Activated CD4-positive, alpha-beta T cell treated with anti-CD3 and anti-CD28 coated beads, Interleukin-2, amount 10 ng/mL, durations not matched to agents 7 days and 5 days (primary cell): Measurements from ENCODE around the gene FAM72C. TPM values are rescaled to one million over a fixed set of nuclear protein-coding genes. Genes with fewer than 3 reads are reported as not detected.
"Not testable (repeated sequence)": the region's sequence is repeated elsewhere in the genome, so short reads cannot be mapped to it uniquely, and the experiment has no call there.

Experiments used
- CTCF ChIA-PET: fragments of 350-600 bp; sonication (Branson Sonifier 250); formaldehyde crosslinking; loops from one replicate; lab custom pipeline; 2021; ENCODE audit warnings: antibody characterized with exemption; lab: Charles Lee
- POLR2A ChIA-PET: fragments of 350-600 bp; sonication (Branson Sonifier 250); formaldehyde crosslinking; loops from one replicate; lab custom pipeline; 2021; ENCODE audit warnings: antibody characterized with exemption; lab: Charles Lee
- DNase-seq: peaks from one replicate; pipeline ENCODE4 v3.0.0-alpha.2; 2020
- H3K27ac Mint-ChIP-seq: one replicate; pipeline ENCODE4 v1.8.0; 2021; ENCODE audit warnings: mild to moderate bottlenecking, moderate library complexity, mixed read lengths
- H3K27me3 Mint-ChIP-seq: one replicate; pipeline ENCODE4 v1.8.0; 2021; ENCODE audit warnings: mixed read lengths
- H3K36me3 Mint-ChIP-seq: one replicate; pipeline ENCODE4 v1.8.0; 2021; ENCODE audit warnings: low read depth, mixed read lengths
- H3K4me1 Mint-ChIP-seq: one replicate; pipeline ENCODE4 v1.8.0; 2021; ENCODE audit warnings: mixed read lengths
- H3K4me3 Mint-ChIP-seq: one replicate; pipeline ENCODE4 v1.8.0; 2021; ENCODE audit warnings: mild to moderate bottlenecking, moderate library complexity, mixed read lengths
- H3K9me3 Mint-ChIP-seq: one replicate; pipeline ENCODE4 v1.8.0; 2021; ENCODE audit warnings: mixed read lengths
- total RNA-seq, 2 experiments: library from RNA; stranded (reverse); gene quantifications; one replicate each; pipeline ENCODE4 v1.2.3, GENCODE V29; 2021

The FAM72C gene
- 10 to 100 TPM; 10.2 to 11.1 TPM for total RNA-seq

GRCh38 chr1:143971924-143972700 is at the start of gene FAM72C:
FAM72C (minus strand) TSS chr1:143971986; CDS start chr1:143971141, 845 bp downstream.
- POLR2A ChIA-PET, H3K4me1 Mint-ChIP-seq, H3K4me3 Mint-ChIP-seq, H3K36me3 Mint-ChIP-seq, H3K9me3 Mint-ChIP-seq, H3K27ac Mint-ChIP-seq, CTCF ChIA-PET, H3K27me3 Mint-ChIP-seq, DNase-seq: not testable (repeated sequence)

DNA sequence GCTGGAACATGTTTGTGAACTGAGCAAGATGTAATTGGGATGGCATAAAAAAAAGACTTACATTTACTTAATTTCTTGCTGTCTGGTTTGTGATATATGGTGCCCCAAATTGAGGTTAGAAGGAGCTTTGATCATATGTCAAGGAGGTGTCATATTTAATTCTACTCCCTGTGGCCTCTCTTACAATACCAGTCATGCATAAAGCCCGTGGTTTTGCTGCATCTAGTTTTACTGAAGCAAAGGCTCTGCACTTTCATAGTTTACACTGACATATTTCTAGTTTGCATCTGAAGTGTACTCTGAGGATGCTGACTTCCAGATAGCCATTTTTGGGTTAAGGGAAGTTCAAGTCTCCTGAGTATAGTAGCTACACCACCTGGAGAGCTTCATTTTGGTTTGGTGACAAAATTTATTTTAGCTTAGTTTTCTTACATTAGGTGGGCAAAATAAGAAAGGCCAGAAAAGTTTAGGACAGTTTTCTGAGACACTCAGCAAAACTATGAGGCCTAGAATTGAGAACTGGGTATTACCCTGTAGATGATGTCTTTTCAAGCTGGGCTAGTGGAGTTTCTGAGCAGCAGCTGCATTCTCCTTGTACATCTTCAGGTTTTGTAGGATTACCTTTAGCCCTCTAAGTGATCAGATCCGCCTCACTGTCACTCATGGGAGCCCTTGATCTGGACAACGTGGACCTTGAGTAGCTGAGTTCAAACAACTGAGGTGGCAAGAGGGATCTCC is 48.4 kb upstream of the FAM72C start:
- H3K4me3 Mint-ChIP-seq, H3K9me3 Mint-ChIP-seq, POLR2A ChIA-PET, H3K4me1 Mint-ChIP-seq, DNase-seq, H3K27ac Mint-ChIP-seq, CTCF ChIA-PET, H3K36me3 Mint-ChIP-seq, H3K27me3 Mint-ChIP-seq: not testable (repeated sequence)

GRCh38 chr1:144019101-144019500 is 47.3 kb upstream of the FAM72C start:
- H3K27me3 Mint-ChIP-seq, CTCF ChIA-PET, H3K36me3 Mint-ChIP-seq, H3K27ac Mint-ChIP-seq, H3K9me3 Mint-ChIP-seq, POLR2A ChIA-PET, DNase-seq, H3K4me1 Mint-ChIP-seq, H3K4me3 Mint-ChIP-seq: not testable (repeated sequence)

DNA sequence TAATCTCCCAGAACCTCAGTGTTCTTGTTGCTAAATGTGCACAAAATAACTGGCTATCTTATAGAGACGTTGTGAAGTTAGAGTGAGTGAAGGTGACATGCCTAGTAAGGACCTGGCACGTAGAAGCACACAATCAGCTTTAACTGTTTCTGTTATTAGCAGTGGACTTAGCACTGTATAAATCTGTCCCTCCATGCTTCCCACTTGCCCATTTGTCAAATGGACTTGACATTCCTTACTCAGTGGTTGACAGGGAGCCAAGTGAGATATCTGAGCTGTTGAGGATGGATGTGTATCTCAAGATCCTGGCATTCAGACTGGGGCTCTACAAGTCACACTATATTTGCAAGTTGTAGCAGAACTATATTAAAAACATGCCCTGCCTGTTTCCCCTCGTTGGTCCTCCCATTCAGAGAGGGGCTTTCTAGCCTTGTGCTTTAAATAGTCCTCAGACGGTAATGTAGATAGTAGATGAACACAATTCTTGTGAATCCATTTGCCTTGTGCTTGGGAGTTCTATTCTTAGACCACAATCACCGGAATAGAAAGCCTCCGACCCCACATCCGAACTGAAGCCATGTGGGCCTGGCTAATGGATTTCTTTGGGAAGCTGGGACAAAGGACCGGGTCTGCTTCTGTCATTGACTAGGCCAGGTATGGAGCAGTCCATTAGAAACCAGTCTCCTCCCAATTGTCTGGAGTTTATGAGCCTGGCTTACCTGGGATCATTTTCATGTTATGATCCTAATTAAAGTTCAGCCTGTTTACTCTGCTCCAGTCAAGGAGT is 43.6 kb upstream of the FAM72C start:
- H3K9me3 Mint-ChIP-seq, POLR2A ChIA-PET, H3K4me1 Mint-ChIP-seq, DNase-seq, H3K27ac Mint-ChIP-seq, H3K4me3 Mint-ChIP-seq, H3K27me3 Mint-ChIP-seq, CTCF ChIA-PET, H3K36me3 Mint-ChIP-seq: not testable (repeated sequence)

- CTCF ChIA-PET, H3K4me1 Mint-ChIP-seq, H3K36me3 Mint-ChIP-seq, H3K27ac Mint-ChIP-seq, H3K27me3 Mint-ChIP-seq, DNase-seq, H3K9me3 Mint-ChIP-seq, POLR2A ChIA-PET, H3K4me3 Mint-ChIP-seq: not testable (repeated sequence)
Observed at GRCh38 chr1:144014528-144014927, 42.7 kb upstream of the FAM72C start.

DNA sequence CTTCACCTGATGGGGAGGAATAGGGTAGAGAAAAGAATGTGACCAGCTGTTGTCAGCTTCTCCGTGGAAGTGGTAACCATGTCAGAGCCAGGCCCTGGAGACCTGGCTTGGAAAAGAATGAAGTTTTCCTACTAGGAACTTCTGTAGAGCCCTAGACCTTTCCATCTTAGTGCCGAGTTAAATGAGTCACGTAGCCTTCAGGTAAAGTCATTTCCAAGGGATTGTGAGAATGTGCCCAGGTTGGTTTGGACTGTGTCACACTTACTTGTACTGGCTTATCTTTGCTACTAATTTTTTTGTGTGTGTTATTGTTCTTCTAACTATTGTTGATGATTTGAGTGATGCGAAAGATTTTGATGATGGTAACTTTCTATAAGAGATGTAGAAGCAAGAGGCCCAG is 42.3 kb upstream of the FAM72C start:
- H3K27ac Mint-ChIP-seq, H3K27me3 Mint-ChIP-seq, H3K4me1 Mint-ChIP-seq, H3K4me3 Mint-ChIP-seq, H3K9me3 Mint-ChIP-seq, DNase-seq, POLR2A ChIA-PET, CTCF ChIA-PET, H3K36me3 Mint-ChIP-seq: not testable (repeated sequence)

DNA sequence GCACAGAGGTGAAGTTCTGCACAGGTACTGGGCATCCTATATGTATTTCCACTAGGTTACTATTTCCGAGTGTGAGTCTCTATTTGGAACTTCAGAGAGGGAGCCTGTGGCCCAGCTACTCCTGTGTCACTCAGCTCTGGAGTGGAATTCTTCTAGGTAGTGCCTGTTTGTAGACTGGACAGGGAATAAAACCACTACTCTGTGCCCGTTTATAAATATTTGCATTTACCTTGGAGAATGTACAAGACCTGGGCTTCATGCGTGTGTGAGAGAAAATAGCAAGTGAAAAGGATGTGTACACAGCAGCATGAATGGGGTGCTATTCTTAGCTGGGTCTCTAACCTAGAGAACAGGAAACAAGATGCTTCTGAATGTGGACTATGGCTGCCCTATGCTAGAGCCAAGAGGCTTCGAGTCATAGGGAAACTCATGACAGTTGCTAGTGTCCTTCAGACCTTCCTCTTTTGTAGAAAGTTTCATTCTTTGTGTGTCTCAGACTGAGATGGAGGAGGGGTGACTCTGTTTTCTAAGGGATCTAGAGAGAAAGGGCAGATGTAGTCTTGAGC is 40.5 kb upstream of the FAM72C start:
- H3K4me3 Mint-ChIP-seq, H3K36me3 Mint-ChIP-seq, H3K9me3 Mint-ChIP-seq, H3K27me3 Mint-ChIP-seq, POLR2A ChIA-PET, H3K27ac Mint-ChIP-seq, CTCF ChIA-PET, DNase-seq, H3K4me1 Mint-ChIP-seq: not testable (repeated sequence)

- H3K27me3 Mint-ChIP-seq, H3K27ac Mint-ChIP-seq, POLR2A ChIA-PET, CTCF ChIA-PET, H3K9me3 Mint-ChIP-seq, DNase-seq, H3K4me3 Mint-ChIP-seq, H3K4me1 Mint-ChIP-seq, H3K36me3 Mint-ChIP-seq: not testable (repeated sequence)
Observed at GRCh38 chr1:144009410-144009809, 37.6 kb upstream of the FAM72C start.

DNA sequence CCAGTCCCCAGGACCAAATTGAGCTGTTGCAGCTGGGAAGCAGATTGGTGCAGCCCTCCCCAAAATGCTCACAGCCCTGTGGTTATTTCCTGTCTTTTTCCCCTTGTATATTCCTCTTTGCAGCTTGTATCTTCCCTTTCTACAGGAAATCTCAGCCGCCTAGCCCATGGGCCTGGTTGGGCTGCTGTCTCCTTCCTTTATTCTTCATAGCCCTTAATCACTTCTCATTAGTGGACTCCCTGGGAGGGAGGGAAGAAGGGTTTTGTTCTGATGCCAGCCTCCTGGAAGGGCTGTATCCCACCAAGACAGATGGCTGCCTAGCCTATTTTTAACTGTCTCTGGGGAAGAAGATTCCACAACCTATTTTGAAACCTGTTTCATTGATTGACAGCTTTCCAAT is 32.5 kb upstream of the FAM72C start:
- H3K27me3 Mint-ChIP-seq, H3K36me3 Mint-ChIP-seq, DNase-seq, CTCF ChIA-PET, H3K4me3 Mint-ChIP-seq, POLR2A ChIA-PET, H3K9me3 Mint-ChIP-seq, H3K4me1 Mint-ChIP-seq, H3K27ac Mint-ChIP-seq: not testable (repeated sequence)

DNA sequence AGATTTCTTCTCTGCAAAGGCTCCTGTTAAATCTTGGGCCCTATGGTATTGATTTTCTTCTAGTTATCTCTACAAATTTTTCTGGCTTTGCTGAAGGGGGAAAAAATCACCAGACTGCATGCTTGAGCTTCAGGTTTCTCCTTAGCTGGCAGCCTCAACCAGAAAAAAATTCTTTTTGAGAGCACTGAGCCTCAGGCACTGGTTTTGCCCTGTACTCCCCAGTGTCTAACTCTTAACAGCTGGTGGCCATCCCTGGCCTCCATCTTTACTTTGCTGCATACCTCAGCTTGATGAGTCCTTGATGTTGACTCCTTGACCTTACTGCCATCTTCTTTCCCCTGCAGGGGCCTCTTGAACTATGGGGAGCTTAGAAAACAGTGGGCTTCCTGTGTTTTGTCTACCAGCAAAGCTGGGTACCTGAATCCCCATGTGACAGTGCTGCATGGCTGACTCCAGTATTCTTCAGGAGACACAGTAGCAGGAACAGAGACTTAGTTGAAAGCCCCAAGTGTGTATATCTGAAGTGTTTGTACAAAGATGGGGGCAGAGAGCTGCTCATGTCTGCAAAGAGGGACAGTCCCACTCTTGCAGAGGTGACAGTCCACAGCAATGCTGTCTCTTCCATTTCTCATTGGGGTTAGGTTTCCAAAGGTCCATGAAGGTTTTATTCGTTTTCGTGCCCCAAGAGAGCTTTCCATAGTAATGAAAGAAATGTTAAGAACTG is 31.7 kb upstream of the FAM72C start:
- CTCF ChIA-PET, H3K27ac Mint-ChIP-seq, H3K4me3 Mint-ChIP-seq, POLR2A ChIA-PET, H3K9me3 Mint-ChIP-seq, H3K36me3 Mint-ChIP-seq, H3K4me1 Mint-ChIP-seq, DNase-seq, H3K27me3 Mint-ChIP-seq: not testable (repeated sequence)

DNA sequence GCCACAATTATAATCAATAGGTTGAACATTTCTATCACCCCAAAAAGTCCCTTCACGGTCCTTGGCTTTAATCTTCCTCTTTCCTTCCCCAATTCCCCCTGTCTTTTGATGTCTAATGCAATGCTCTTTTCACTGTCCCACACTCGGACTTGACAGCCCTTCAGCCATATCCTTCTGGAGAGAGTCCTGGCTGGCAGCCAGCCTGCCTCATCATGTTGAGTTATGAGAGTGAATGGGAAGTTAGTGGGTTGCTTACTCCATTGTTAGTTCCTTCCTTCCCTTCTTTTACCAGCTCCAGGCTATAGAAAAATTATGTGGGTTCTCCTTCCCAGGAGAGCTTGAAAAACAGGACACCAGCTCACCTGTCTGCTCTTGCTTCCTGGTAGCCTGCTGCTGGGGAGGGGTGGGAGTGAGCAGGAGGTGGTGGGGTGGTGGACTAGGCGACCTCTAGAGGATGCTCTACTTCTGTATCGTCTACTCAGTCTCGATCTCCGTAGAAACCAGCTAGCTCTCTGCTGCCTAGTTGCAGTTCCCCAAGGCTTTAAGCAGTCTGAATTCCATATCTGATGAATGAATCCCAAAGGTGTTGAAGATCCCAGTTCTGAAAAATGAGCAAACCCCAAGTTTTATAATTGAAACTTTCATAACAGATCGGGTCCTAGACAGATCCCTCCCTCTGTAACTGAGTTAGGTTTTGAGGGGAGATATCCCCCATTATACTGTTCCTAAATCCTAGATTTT is 30.5 kb upstream of the FAM72C start:
- H3K4me1 Mint-ChIP-seq, H3K4me3 Mint-ChIP-seq, H3K27ac Mint-ChIP-seq, H3K36me3 Mint-ChIP-seq, POLR2A ChIA-PET, H3K27me3 Mint-ChIP-seq, H3K9me3 Mint-ChIP-seq, DNase-seq, CTCF ChIA-PET: not testable (repeated sequence)

GRCh38 chr1:144001077-144001476 is 29.3 kb upstream of the FAM72C start:
- H3K4me1 Mint-ChIP-seq, H3K27me3 Mint-ChIP-seq, POLR2A ChIA-PET, CTCF ChIA-PET, H3K9me3 Mint-ChIP-seq, H3K27ac Mint-ChIP-seq, H3K36me3 Mint-ChIP-seq, H3K4me3 Mint-ChIP-seq, DNase-seq: not testable (repeated sequence)
